HTERT RPE-1 (cell line): ENCODE measurements around the gene CACNA2D2.

Source experiments
- in situ Hi-C: fragments of 300-500 bp; cut with MboI; formaldehyde crosslinking; loops from 4 replicates; pipeline ENCODE4 v1.14.3; 2020; ENCODE audit warnings: low sequenced_read_pairs

Gene CACNA2D2

DNA sequence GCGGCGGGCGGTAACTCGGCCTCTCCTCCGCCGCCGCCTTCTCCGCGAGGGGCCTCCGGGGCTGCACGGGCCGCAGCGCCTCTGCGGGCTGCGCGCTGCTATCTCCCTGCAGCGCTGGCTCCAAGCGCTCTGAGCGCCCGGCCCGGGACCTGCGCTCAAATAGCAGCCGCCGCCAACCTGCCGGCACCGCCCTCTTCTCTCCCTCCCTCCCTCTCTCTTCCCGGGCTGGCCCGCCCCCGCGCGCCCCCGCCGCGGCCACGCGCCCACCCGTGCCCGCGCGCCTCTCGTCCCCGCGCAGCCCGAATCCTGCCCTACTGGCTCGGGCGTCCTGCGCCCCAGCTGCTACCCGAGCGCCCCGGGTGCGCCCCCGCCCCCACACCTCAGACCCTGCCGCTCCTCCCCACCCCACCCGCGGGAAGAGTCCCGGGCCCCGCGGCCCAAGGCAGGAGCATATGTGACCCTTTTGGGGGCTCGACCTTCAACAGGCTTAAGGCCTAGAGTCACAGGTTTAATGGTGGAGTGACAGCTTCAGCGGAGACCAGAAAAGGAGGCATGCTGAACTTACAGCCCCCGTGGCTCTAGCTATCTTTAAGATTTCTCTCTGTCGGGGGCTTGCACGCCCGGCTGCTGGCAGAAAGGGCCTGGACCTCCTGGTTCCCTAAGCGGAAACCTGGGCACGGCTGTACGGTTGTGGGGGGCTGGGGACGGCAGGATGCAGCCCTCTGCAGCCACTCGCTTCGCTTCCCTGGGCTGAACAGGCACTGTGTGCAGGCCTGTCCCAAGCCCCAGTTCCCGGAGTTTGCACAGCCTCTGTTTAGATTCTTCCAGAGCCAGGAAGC lies at the start of gene CACNA2D2:
CACNA2D2 (minus strand) TSS at position 131 of the 839 bp plus-strand sequence. CDS start 211 bp downstream, outside the sequence.
- in situ Hi-C loops = no loop called here

DNA sequence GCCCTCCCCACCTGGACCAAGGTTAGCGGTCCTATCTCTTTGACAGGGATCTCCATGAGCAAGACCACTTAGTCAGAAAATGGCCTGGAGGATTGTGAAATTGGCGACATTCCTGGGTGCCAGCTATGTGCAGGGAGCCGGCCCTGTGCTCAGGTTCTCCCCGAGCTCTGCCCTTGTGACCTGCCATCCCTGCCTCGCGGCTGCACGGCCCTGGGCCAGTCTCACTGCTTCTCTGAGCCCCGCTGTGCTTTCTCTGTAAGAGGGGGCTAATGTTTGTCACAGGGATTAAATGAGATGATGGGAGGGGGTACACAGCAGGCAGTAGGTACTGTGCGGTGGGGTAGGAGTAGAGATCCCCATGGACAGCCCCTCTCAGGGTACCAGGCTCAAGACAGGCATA lies 49.2 kb upstream of the CACNA2D2 start:
- in situ Hi-C loops = no loop called here

- in situ Hi-C loops = no loop called here
These were observed 48.4 kb upstream of the CACNA2D2 start for GRCh38 chr3:50551681-50552435.

- in situ Hi-C loops = no loop called here
These were observed 47.7 kb upstream of the CACNA2D2 start for GRCh38 chr3:50551054-50551659.

- in situ Hi-C loops = no loop called here
These were observed 46.8 kb upstream of the CACNA2D2 start for GRCh38 chr3:50550079-50550736.

GRCh38 chr3:50549226-50549625 lies 45.8 kb upstream of the CACNA2D2 start:
- in situ Hi-C loops = no loop called here

DNA sequence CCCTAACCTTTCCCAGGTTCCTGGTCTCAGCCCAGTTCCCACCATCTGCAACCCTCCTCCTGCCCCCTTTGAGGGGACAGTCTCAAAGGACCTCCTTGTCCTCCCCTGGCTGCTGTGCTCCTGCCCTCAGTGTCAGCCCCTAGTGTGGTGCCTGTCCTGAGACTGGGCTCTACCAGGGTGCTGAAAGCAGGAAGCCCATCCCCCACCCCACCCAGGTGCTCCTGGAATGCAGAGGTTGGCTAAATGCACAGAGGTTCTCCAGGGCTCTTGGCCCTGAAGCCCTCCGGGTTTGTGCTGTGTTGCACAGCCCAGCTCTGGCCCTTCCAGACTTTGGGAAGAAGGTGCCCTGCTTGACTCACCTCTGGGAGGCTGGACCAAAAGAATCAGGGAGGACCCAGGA lies 42.3 kb upstream of the CACNA2D2 start:
- in situ Hi-C loops = no loop called here

GRCh38 chr3:50542177-50543034 lies 39.0 kb upstream of the CACNA2D2 start:
- in situ Hi-C loops = no loop called here

GRCh38 chr3:50539356-50540286 lies 36.2 kb upstream of the CACNA2D2 start:
- in situ Hi-C loops = no loop called here

DNA sequence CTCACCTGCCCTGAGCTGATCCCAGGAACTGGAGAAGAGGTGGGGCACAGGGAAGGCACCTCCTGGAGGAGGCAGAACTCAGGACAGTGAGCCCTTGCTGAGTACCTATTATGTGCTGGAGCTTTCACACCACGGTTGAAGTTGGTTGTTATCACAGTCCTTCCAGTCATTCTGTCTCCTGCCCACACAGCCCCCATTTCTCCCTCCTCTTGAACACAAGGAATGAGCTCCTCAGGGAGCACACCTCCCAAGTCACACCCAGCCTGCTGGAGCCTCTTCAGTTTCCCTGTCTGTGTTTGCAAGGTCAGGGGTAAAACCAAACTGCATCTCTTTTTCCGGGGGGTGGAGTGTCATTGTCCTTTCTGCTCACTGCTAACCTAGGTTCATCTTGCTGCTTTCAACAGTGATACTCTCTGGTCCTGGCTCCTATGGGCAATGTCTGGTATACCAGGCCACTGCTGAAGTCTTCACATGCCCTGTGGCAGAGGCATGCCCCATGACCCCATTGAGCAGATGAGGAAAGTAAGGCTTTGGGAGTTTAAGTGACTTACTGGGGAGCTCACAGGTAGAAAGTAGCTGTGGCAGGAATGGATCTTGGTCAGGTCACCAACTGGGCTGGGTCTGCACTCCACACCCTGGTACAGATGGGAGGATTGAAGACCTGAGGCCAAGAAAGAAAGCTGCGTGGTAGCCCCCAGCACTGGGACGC lies 34.1 kb upstream of the CACNA2D2 start:
- in situ Hi-C loops = no loop called here

GRCh38 chr3:50536471-50537180 lies 33.2 kb upstream of the CACNA2D2 start:
- in situ Hi-C loops = no loop called here

- in situ Hi-C loops = no loop called here
These were observed 31.4 kb upstream of the CACNA2D2 start for GRCh38 chr3:50534681-50535330.

DNA sequence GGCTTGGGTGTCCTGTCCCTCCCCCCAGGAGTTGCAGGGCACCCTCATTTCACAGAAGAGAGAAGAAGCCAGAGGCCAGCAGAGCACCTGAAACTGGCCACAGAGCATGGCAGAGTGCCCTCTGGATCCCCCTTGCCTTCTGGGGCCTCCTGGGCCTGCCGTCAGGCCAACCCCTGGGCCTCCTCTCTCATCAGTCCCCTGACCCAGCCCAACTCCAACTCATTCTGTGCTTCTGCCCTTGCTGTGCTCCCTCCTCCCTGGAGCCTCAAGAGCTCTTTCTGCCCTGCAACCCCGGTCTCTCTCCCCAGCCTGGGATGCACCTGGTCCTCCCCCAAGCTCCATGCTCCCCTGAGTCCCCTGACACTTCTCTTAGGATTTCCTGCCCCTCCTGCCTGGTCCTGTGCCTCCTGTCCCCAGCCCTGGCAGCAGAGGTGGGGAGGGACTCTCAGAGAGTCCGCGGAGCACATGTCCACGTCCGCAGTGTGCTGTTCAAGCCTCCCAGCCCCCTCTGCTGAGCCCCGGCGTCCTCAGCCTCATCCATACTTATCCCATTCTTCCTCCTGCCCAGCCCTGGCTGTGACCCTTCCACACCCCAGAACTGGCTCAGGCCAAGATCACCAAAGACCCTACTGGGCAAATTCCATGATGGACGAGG lies 30.5 kb upstream of the CACNA2D2 start:
- in situ Hi-C loops = no loop called here

GRCh38 chr3:50533316-50533715 lies 29.9 kb upstream of the CACNA2D2 start:
- in situ Hi-C loops = no loop called here

DNA sequence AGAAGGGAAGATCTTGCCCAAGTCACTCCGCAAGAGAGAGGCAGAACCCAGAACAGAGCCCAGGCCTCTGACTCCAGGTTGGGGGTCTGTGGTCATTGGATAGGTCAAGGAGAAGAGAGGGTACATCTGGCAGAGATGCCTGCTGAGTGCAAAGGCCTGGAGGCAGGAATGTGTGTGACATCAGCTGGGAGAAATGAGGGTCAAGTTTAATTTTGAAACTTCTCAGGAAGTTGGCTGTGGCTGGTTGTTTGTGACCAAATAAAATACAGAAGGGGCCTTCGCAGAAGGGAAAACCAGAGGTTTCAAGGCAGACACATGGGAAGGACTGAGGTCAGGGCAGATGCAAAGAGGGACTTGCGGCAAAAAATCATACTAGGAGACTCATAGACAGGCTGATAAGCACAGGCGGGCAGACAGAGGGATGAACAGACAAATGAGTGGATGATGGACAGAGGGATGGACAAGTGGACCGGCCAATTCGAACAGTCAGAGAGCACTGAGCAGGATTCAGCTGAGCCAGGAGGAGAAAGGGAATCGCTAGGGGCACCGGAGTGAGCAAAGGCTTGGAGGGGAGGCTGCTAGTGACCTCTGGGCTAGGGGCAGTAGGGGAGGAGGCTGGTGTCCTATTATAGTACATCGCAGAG lies 28.8 kb upstream of the CACNA2D2 start:
- in situ Hi-C loops = no loop called here

DNA sequence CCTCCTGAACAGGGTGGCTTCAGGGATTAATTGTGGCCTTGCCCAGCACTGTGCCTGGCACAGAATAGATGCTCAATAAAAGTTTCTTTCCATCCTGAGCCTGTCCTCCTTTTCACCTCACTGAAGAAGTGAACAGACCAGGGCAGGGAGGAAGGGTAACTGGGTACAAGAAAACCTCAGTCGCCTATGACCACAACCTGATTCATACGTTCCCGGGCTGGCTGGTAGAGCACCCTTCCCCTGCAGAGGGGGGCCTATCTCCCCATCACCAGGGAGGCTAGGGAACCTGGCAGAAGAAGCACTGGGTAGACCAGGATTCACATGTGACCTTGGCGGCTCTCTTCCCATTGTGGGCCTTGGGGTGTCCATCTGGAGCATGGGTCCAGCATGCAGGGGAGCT lies 27.8 kb upstream of the CACNA2D2 start:
- in situ Hi-C loops = no loop called here
